Nucleus accumbens (tissue), 56 donors: ENCODE measurements around the gene BBS7.
A peak's percentile ranks its signal among the peaks of the same experiment; 100 is the strongest.

Source experiments
- DNase-seq, 56 donors: peaks; one replicate each; lab custom pipeline; 2025; lab: John Stamatoyannopoulos, UW

Gene BBS7, protein sequence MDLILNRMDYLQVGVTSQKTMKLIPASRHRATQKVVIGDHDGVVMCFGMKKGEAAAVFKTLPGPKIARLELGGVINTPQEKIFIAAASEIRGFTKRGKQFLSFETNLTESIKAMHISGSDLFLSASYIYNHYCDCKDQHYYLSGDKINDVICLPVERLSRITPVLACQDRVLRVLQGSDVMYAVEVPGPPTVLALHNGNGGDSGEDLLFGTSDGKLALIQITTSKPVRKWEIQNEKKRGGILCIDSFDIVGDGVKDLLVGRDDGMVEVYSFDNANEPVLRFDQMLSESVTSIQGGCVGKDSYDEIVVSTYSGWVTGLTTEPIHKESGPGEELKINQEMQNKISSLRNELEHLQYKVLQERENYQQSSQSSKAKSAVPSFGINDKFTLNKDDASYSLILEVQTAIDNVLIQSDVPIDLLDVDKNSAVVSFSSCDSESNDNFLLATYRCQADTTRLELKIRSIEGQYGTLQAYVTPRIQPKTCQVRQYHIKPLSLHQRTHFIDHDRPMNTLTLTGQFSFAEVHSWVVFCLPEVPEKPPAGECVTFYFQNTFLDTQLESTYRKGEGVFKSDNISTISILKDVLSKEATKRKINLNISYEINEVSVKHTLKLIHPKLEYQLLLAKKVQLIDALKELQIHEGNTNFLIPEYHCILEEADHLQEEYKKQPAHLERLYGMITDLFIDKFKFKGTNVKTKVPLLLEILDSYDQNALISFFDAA

GRCh38 chr4:121869841-121870822 is at the start of gene BBS7:
BBS7 (minus strand) TSS chr4:121870474; CDS start chr4:121870313, 161 bp downstream.
- DNase-seq = peak; percentile 59 to 99 (median 94)

GRCh38 chr4:121913667-121914066 is 43.4 kb upstream of the BBS7 start:
- DNase-seq = no peak

DNA sequence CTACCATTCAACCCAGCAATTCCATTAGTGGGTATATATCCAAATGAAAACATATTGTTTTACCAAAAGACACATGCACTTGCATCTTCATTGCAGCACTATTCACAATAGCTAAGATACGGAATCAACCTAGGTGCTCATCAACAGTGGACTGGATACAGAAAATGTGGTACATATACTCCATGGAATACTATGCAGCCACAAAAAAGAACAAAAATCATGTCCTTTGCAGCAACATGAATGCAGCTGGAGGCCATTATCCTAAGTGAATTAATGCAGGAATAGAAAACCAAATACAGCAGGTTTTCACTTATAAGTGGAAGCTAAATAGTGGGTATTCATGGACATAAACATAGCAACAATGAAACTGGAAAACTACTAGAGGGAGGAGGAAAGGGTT is 38.1 kb upstream of the BBS7 start:
- no peak for DNase-seq

GRCh38 chr4:121900132-121900983 is 30.1 kb upstream of the BBS7 start:
- peak in 32 of 56 donors; percentile 0 to 72 (median 10) for DNase-seq

DNA sequence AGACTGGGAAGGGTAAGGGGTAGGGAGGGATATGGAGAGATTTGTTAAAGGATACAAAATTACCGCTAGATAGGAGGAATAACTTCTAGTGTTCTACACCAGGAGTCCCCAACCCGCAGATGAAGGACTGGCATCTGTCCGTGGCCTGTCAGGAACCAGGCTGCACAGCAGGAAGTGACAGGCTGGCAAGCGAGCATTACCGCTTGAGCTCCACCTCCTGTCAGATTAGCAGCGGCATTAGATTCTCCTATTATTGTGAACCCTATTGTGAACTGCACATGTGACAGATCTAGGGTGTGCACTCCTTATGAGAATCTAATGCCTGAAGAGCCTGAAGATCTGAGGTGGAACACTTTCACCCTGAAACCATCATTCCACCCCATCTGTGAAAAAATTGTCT is 27.9 kb upstream of the BBS7 start:
- no peak for DNase-seq

GRCh38 chr4:121888134-121888533 is 17.9 kb upstream of the BBS7 start:
- DNase-seq = no peak

- no peak for DNase-seq
These were observed 14.8 kb upstream of the BBS7 start for GRCh38 chr4:121885115-121885514.

- DNase-seq = no peak
These were observed 10.9 kb upstream of the BBS7 start for GRCh38 chr4:121881158-121881557.

- DNase-seq = no peak
These were observed 8.9 kb upstream of the BBS7 start for GRCh38 chr4:121879135-121879534.

- DNase-seq = no peak
These were observed 6.9 kb upstream of the BBS7 start for GRCh38 chr4:121877041-121877773.

DNA sequence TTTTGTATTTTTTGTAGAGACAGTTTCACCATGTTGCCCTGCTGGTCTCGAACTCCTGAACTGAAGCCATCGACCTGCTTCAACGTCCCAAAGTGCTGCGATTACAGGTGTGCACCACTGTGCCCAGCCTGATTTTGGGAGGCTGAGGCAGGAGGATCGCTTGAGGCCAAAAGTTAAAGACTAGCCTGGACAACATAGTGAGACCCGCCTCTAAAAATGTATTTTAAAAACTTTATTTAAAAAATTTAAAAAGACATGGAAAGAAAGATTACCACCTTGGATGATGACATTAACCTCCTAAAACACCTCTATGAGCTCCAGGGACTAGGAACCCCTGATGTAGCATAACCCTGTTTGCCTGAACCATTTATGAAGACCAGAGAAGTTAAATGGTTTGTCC is 5.8 kb upstream of the BBS7 start:
- DNase-seq = no peak

DNA sequence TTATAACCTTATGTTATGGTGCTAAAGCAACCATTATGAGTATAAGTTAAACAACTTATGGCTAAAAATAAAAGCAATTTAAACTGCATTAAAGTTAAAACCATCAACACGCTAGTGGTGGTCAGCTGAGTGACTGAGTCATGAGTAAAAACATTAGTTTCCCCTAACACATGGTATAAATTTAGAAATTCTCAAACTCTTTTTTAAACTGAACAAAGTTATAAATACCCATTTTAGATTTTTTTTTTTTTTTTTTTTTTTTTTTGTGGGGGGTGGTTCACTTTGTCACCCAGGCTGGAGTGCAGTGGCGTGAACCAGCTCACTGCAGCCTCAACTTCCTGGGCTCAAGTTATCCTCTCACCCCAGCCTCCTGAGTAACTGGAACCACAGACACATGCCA is 5.4 kb upstream of the BBS7 start:
- DNase-seq = no peak

GRCh38 chr4:121873604-121874003 is 3.3 kb upstream of the BBS7 start:
- no peak for DNase-seq

GRCh38 chr4:121863799-121864198 is 6.5 kb downstream of the BBS7 start:
- DNase-seq = no peak

GRCh38 chr4:121861426-121861825 is 8.8 kb downstream of the BBS7 start:
- DNase-seq = no peak

GRCh38 chr4:121860121-121860520 is 10.2 kb downstream of the BBS7 start:
- DNase-seq = no peak

DNA sequence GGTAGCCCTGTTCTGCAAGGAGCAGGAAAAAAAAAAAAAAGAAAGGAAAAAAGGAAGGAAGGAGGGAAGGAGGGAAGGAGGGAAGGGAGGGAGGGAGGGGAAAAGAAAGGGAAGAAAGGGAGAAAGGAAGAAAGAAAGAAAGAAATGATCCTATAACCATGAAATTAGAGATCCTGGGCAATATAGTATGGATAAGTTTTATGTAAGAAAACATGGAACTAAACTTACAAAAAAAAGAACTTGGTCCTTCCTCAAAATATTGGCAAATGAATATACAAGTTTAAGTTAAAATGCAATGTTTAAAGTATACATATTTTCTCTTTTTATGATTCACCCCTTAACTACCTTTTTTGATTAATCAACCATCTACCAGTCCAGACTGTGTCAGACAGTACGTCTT is 18.9 kb downstream of the BBS7 start:
- DNase-seq = no peak

- no peak for DNase-seq
These were observed 23.6 kb downstream of the BBS7 start for GRCh38 chr4:121846662-121847061.

GRCh38 chr4:121842862-121843261 is 27.4 kb downstream of the BBS7 start:
- no peak for DNase-seq
